H1 (cell line): ENCODE results near the gene KCNB1. TPM values are rescaled to one million over a fixed set of nuclear protein-coding genes. Genes with fewer than 3 reads are reported as not detected.

Experiments
- CTCF ChIA-PET: fragments of 300-600 bp; sonication (Branson Sonifier 250); formaldehyde crosslinking; loops from one replicate; lab custom pipeline; 2021; ENCODE audit not compliant: partially characterized antibody; lab: Charles Lee
- POLR2A ChIA-PET: fragments of 300-600 bp; sonication (Branson Sonifier 250); formaldehyde crosslinking; loops from one replicate; lab custom pipeline; 2021; ENCODE audit warnings: inconsistent platforms; ENCODE audit not compliant: partially characterized antibody; lab: Charles Lee
- DNase-seq, 2 experiments: peaks; one replicate each; pipeline versions ENCODE4 v3.0.0 to v3.0.0-alpha.2; 2010 to 2022; ENCODE audit warnings: low spot score in 2 of 2, low read depth in 1 of 2, mixed read lengths in 1 of 2
- FAIRE-seq: peaks from 2 replicates; lab custom pipeline; 2011; peaks lifted over from hg19 to GRCh38; lab: Jason Lieb, UNC
- H2AFZ ChIP-seq: 2 replicates; pipeline ENCODE4 v1.8.1; 2012; ENCODE audit warnings: low read length, inconsistent platforms
- H2AK5ac ChIP-seq: 2 replicates; pipeline ENCODE4 v1.6.1; 2013; ENCODE audit warnings: low read depth, low read length
- H2BK120ac ChIP-seq: replicated peaks from 2 replicates; pipeline ENCODE3; 2013; ENCODE audit warnings: low read depth, low read length, inconsistent platforms
- H2BK12ac ChIP-seq: 2 replicates; pipeline ENCODE4 v1.6.1; 2013; ENCODE audit warnings: low read depth, low read length
- H2BK15ac ChIP-seq: 2 replicates; pipeline ENCODE4 v1.6.1; 2013; ENCODE audit warnings: low read length
- H2BK20ac ChIP-seq: 2 replicates; pipeline ENCODE4 v1.6.1; 2013; ENCODE audit warnings: low read length
- H2BK5ac ChIP-seq: 2 replicates; pipeline ENCODE4 v1.6.1; 2013; ENCODE audit warnings: low read depth, low read length
- H3K14ac ChIP-seq: 2 replicates; pipeline ENCODE4 v1.6.1; 2013; ENCODE audit warnings: inconsistent platforms; ENCODE audit not compliant: insufficient read length
- H3K18ac ChIP-seq: 2 replicates; pipeline ENCODE4 v1.6.1; 2013; ENCODE audit warnings: low read length; ENCODE audit errors: extremely low read depth
- H3K23ac ChIP-seq: 2 replicates; pipeline ENCODE4 v1.6.1; 2013; ENCODE audit warnings: inconsistent platforms; ENCODE audit not compliant: insufficient read length
- H3K23me2 ChIP-seq: 2 replicates; pipeline ENCODE4 v1.6.1; 2013; ENCODE audit warnings: low read depth, low read length
- H3K27ac ChIP-seq: 2 replicates; pipeline ENCODE4 v1.6.1; 2011; ENCODE audit warnings: low read depth, low read length, inconsistent platforms
- H3K27me3 ChIP-seq, 4 experiments: replicated peaks in 1 of 4; 1 replicate in 1 of 4; 2 replicates in 3 of 4; pipeline versions ENCODE4 v1.6.1 to v1.8.1; 2011 to 2013; ENCODE audit warnings: low read length in 3 of 4, mild to moderate bottlenecking in 3 of 4, inconsistent platforms in 2 of 4, mixed read lengths in 2 of 4, moderate library complexity in 1 of 4; ENCODE audit not compliant: control insufficient read depth in 3 of 4, insufficient read depth in 3 of 4; ENCODE audit errors: extremely low read depth in 1 of 4
- H3K36me3 ChIP-seq, 4 experiments: 2 replicates each; pipeline versions ENCODE4 v1.6.1 to v1.8.1; 2011 to 2013; ENCODE audit warnings: mild to moderate bottlenecking in 4 of 4, low read length in 3 of 4, moderate library complexity in 2 of 4, control low read depth in 1 of 4, inconsistent platforms in 1 of 4; ENCODE audit not compliant: insufficient read depth in 4 of 4, control insufficient read depth in 2 of 4
- H3K4ac ChIP-seq: replicated peaks from 2 replicates; pipeline ENCODE3; 2013; ENCODE audit warnings: low read length, low read depth, mixed read lengths, inconsistent platforms; ENCODE audit not compliant: insufficient read length
- H3K4me1 ChIP-seq, 4 experiments: replicated peaks in 1 of 4; 1 replicate in 1 of 4; 2 replicates in 3 of 4; pipeline versions ENCODE4 v1.6.1 to v1.8.1; 2011 to 2013; ENCODE audit warnings: low read length in 3 of 4, inconsistent platforms in 2 of 4, mixed read lengths in 1 of 4; ENCODE audit not compliant: insufficient read depth in 4 of 4, control insufficient read depth in 3 of 4
- H3K4me2 ChIP-seq, 2 experiments: 2 replicates each; pipeline versions ENCODE4 v1.6.1 to v1.8.1; 2011 to 2013; ENCODE audit warnings: low read depth in 2 of 2, low read length in 2 of 2, control low read depth in 1 of 2, inconsistent platforms in 1 of 2, mild to moderate bottlenecking in 1 of 2; ENCODE audit not compliant: insufficient read depth in 1 of 2
- H3K4me3 ChIP-seq, 4 experiments: fragments of 200-600, 300-600 bp in 1 of 4; sonication (generic), shearing (Covaris generic), sonication (Bioruptor Twin) in 1 of 4; 2 replicates each; pipeline versions ENCODE4 v1.5.1 to v1.8.1; 2011 to 2016; ENCODE audit warnings: low read length in 4 of 4, low read depth in 3 of 4, control low read depth in 2 of 4, inconsistent platforms in 2 of 4, mild to moderate bottlenecking in 2 of 4, mixed read lengths in 1 of 4, moderate library complexity in 1 of 4; ENCODE audit not compliant: insufficient read depth in 2 of 4; ENCODE audit errors: extremely low read depth in 1 of 4
- H3K56ac ChIP-seq: replicated peaks from 2 replicates; pipeline ENCODE3; 2013; ENCODE audit warnings: low read depth, mild to moderate bottlenecking, mixed read lengths, low read length, inconsistent platforms; ENCODE audit not compliant: insufficient read length
- H3K79me1 ChIP-seq: 2 replicates; pipeline ENCODE4 v1.6.1; 2013; ENCODE audit warnings: low read depth, low read length, control low read depth
- H3K79me2 ChIP-seq, 2 experiments: 2 replicates each; pipeline versions ENCODE4 v1.6.1 to v1.8.1; 2012 to 2013; ENCODE audit warnings: low read length in 2 of 2, mild to moderate bottlenecking in 2 of 2, inconsistent platforms in 1 of 2; ENCODE audit not compliant: insufficient read depth in 2 of 2, control insufficient read depth in 1 of 2
- H3K9ac ChIP-seq, 4 experiments: replicated peaks in 1 of 4; 1 replicate in 1 of 4; 2 replicates in 3 of 4; pipeline versions ENCODE4 v1.6.1 to v1.8.1; 2011 to 2013; ENCODE audit warnings: low read depth in 3 of 4, low read length in 3 of 4, control low read depth in 2 of 4, mild to moderate bottlenecking in 2 of 4, moderate library complexity in 2 of 4, inconsistent platforms in 1 of 4; ENCODE audit errors: extremely low read depth in 1 of 4
- H3K9me3 ChIP-seq, 2 experiments: 2 replicates each; pipeline versions ENCODE4 v1.6.1 to v1.8.1; 2012 to 2013; ENCODE audit warnings: mild to moderate bottlenecking in 2 of 2, moderate library complexity in 2 of 2, control low read depth in 1 of 2, inconsistent platforms in 1 of 2, low read depth in 1 of 2, low read length in 1 of 2, mixed read lengths in 1 of 2; ENCODE audit not compliant: insufficient read depth in 2 of 2
- H4K20me1 ChIP-seq, 2 experiments: replicated peaks in 1 of 2; 2 replicates each; pipeline versions ENCODE3 to v1.8.1; 2011 to 2013; ENCODE audit warnings: inconsistent platforms in 2 of 2, low read length in 2 of 2, mild to moderate bottlenecking in 1 of 2; ENCODE audit not compliant: insufficient read depth in 2 of 2, control insufficient read depth in 1 of 2
- H4K5ac ChIP-seq: 2 replicates; pipeline ENCODE4 v1.6.1; 2013; ENCODE audit warnings: low read length, low read depth, mixed read lengths, inconsistent platforms; ENCODE audit not compliant: insufficient read length
- H4K8ac ChIP-seq: 2 replicates; pipeline ENCODE4 v1.8.0; 2013; ENCODE audit warnings: mild to moderate bottlenecking, moderate library complexity, low read length, inconsistent platforms; ENCODE audit not compliant: insufficient read depth; ENCODE audit errors: extremely low read depth
- H4K91ac ChIP-seq: replicated peaks from 2 replicates; pipeline ENCODE3; 2013; ENCODE audit warnings: low read length, mixed read lengths, inconsistent platforms; ENCODE audit not compliant: insufficient read length
- ATF2 ChIP-seq: IDR thresholded peaks from 2 replicates; pipeline ENCODE4 v1.6.1; 2012; ENCODE audit warnings: low read length, inconsistent platforms
- ATF3 ChIP-seq: IDR thresholded peaks from 2 replicates; pipeline ENCODE4 v1.6.1; 2011; ENCODE audit warnings: low read depth, mild to moderate bottlenecking, low read length; ENCODE audit not compliant: insufficient read depth
- CBX8 ChIP-seq: fragments of 300-800, 300-1000 bp; sonication (generic); IDR thresholded peaks from 2 replicates; pipeline ENCODE4 v1.7.1; 2016; ENCODE audit warnings: low read depth, low read length, borderline replicate concordance
- EP300 ChIP-seq, 2 experiments: IDR thresholded peaks; 1 replicate in 1 of 2; 2 replicates in 1 of 2; pipeline ENCODE4 v1.6.1; 2011 to 2012; ENCODE audit warnings: low read depth in 2 of 2, low read length in 2 of 2, mild to moderate bottlenecking in 2 of 2, borderline replicate concordance in 1 of 2, inconsistent platforms in 1 of 2, moderate library complexity in 1 of 2
- HDAC2 ChIP-seq, 2 experiments: fragments of 300-600 bp in 1 of 2; sonication (generic) in 1 of 2; IDR thresholded peaks; 2 replicates each; pipeline ENCODE4 v1.6.1; 2011 to 2012; ENCODE audit warnings: low read depth in 2 of 2, low read length in 2 of 2, mild to moderate bottlenecking in 2 of 2, moderate library complexity in 2 of 2, borderline replicate concordance in 1 of 2, inconsistent platforms in 1 of 2
- PHF8 ChIP-seq: fragments of 200-600 bp; sonication (generic); conservative IDR thresholded peaks from 2 replicates; pipeline ENCODE4 v1.7.1; 2012; ENCODE audit warnings: low read depth, mild to moderate bottlenecking, inconsistent platforms, low read length, moderate library complexity
- RXRA ChIP-seq: IDR thresholded peaks from 2 replicates; pipeline ENCODE4 v1.6.1; 2011; ENCODE audit warnings: low read depth, mild to moderate bottlenecking, low read length, moderate library complexity; ENCODE audit not compliant: insufficient read depth
- USF2 ChIP-seq: IDR thresholded peaks from 2 replicates; pipeline ENCODE4 v1.6.1; 2011; ENCODE audit warnings: low read length, improper control_type of control experiment
- ZNF274 ChIP-seq: IDR thresholded peaks from 2 replicates; pipeline ENCODE4 v1.7.0; 2012; ENCODE audit warnings: low read length, borderline replicate concordance; ENCODE audit errors: extremely low read depth
- WGBS, 2 experiments: shearing (Covaris generic) in 1 of 2; methylation state at CpG; one replicate each; pipeline versions ENCODE4 v1.1.6 to v1.1.7; 2013 to 2015; ENCODE audit warnings: low lambda C conversion rate in 2 of 2, mixed read lengths in 2 of 2, inconsistent platforms in 1 of 2, low coverage in 1 of 2, missing lambda C conversion rate in 1 of 2; ENCODE audit not compliant: insufficient replicate concordance in 2 of 2, insufficient coverage in 1 of 2, insufficient read length in 1 of 2; ENCODE audit errors: extremely low coverage in 1 of 2, missing lambda C conversion rate in 1 of 2; 5-methylcytosine and 5-hydroxymethylcytosine counted together
- polyA plus RNA-seq, 7 experiments: library from polyadenylated mRNA; depleted of rRNA in 3 of 7; stranded (reverse) in 5 of 7; unstranded in 2 of 7; fragments of >200 nt in 5 of 7; fragments of 200-250 nt in 2 of 7; gene quantifications; 1 replicate in 5 of 7; 2 replicates in 1 of 7; 4 replicates in 1 of 7; pipeline versions ENCODE4 v1.2.1 to v1.2.3, GENCODE V29; 2011 to 2013; ENCODE audit warnings: missing spikeins in 2 of 7, mixed read lengths in 2 of 7
- total RNA-seq: library from RNA; stranded (reverse); fragmentation: NEBNext Ultra II Directional; extraction: Animal tissue kit (Norgen Biotek cat#: 25700); gene quantifications from 2 replicates; pipeline ENCODE4 v1.2.1, GENCODE V29; 2021

Gene KCNB1
- total and polyA plus RNA-seq, 2 of the 8 experiments (the other 6 are each of a cell fraction or from before 2014, with no cell fraction given), result 0.58 to 0.67 TPM

GRCh38 chr20:49403911-49404310, 78.6 kb downstream of the KCNB1 start:
- no peaks in the 10 kb centered on the region for H3K9me3 ChIP-seq
- H3K36me3 ChIP-seq, result no peaks in the 10 kb centered on the region
- no peak overlapping the region for H2AFZ ChIP-seq
- H4K5ac ChIP-seq, result no peak overlapping the region
- WGBS, 2 experiments, result 81% methylated on average over 9 of the region's 9 CpGs; no CpG with 5 or more reads in 1 of the 2 experiments
- POLR2A ChIA-PET, result no interaction called here
- H2BK120ac ChIP-seq, result no peak overlapping the region
- no peak overlapping the region for H3K56ac ChIP-seq
- no peaks in the 10 kb centered on the region for H3K23me2 ChIP-seq
- H4K91ac ChIP-seq, result no peak overlapping the region
- CTCF ChIA-PET, result interaction anchor here (0.6 to 5.1 kb wide), 7 partner anchors 19 to 142 kb away, joined by 3 to 37 read pairs (median 4); no protein-coding TSS in a partner anchor
- no peak overlapping the region for H3K4ac ChIP-seq
- no peak overlapping the region for H2BK15ac ChIP-seq
- peaks cover 0 to 6% (median 0%) of the 10 kb centered on the region in 4 experiments; a peak in 2 of 7 replicates for H3K4me1 ChIP-seq
- no peaks in the 10 kb centered on the region for H3K79me2 ChIP-seq
- no peak overlapping the region for H3K14ac ChIP-seq
- H4K8ac ChIP-seq, result no peak overlapping the region
- no peak overlapping the region for H2AK5ac ChIP-seq
- H3K4me2 ChIP-seq, result no peak overlapping the region
- no peaks in the 10 kb centered on the region for H4K20me1 ChIP-seq
- H3K27me3 ChIP-seq, result no peaks in the 10 kb centered on the region; a peak in 1 of 7 replicates
- no peak overlapping the region for H2BK5ac ChIP-seq
- DNase-seq, result no peak
- H2BK20ac ChIP-seq, result no peak overlapping the region
- no peak for FAIRE-seq
- H3K18ac ChIP-seq, result no peak overlapping the region
- H3K23ac ChIP-seq, result no peak overlapping the region
- no peaks in the 10 kb centered on the region for H3K79me1 ChIP-seq
- H3K27ac ChIP-seq, result no peak overlapping the region
- H3K4me3 ChIP-seq, result no peak overlapping the region
- no peak overlapping the region for H2BK12ac ChIP-seq
- no peak overlapping the region for H3K9ac ChIP-seq
- TF ChIP-seq RXRA, result no peak
- TF ChIP-seq PHF8, result no peak
- no peak for TF ChIP-seq EP300 (IDR thresholded peaks at IDR 0.05; ENCODE audit: borderline replicate concordance in 1 of 2, low read depth in 2 of 2, low read length in 2 of 2)
- TF ChIP-seq ZNF274, result no peak
- no peak for TF ChIP-seq USF2
- no peak for TF ChIP-seq ATF3
- TF ChIP-seq HDAC2 (IDR thresholded peaks at IDR 0.05; ENCODE audit: borderline replicate concordance in 1 of 2, low read depth in 2 of 2, low read length in 2 of 2), result no peak
- no peak for TF ChIP-seq ATF2
- no peak for TF ChIP-seq CBX8
